Erythroblast (primary cell): ENCODE data around the gene STUB1.

Experiments
- GATA1 ChIP-seq: IDR thresholded peaks from 2 replicates; pipeline ENCODE4 v1.6.1; 2011; ENCODE audit warnings: low read depth, mild to moderate bottlenecking, control low read depth, low read length, moderate library complexity
- POLR2A ChIP-seq: IDR thresholded peaks from 2 replicates; pipeline ENCODE4 v1.6.1; 2011; ENCODE audit warnings: mild to moderate bottlenecking, low read length

GRCh38 chr16:679814-680624 is at the start of gene STUB1:
- TF ChIP-seq POLR2A (peak; percentile 63), GATA1 (no peak)
